Dedifferentiated amniotic fluid mesenchymal stem cell (primary cell): Measurements from ENCODE around the gene TENM4.

Experiments
- DNase-seq: peaks from one replicate; pipeline ENCODE4 v3.0.0-alpha.2; 2016; ENCODE audit errors: extremely low spot score

TENM4 gene

GRCh38 chr11:79447038-79447786, 6.4 kb upstream of the TENM4 start:
- no peak for DNase-seq

DNA sequence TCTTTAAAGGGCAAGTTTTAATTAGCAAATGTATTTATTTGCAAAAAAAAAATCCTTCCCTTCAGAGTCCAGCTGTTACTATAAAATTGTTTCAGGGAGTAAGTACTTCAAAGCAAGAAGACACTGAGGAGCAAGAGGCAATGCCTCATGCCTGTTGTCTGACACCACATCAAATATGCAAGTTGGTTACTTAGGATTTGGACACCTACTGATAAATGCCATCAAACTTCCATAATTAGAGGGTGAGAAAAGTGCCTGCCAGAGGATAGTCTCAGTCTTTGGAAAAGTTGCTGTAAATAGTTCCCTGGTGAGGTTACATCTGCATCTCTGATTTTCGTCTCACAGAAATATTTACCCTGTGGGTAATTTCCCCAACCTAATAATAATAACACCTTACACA, 4.1 kb upstream of the TENM4 start:
- DNase-seq, result no peak

DNA sequence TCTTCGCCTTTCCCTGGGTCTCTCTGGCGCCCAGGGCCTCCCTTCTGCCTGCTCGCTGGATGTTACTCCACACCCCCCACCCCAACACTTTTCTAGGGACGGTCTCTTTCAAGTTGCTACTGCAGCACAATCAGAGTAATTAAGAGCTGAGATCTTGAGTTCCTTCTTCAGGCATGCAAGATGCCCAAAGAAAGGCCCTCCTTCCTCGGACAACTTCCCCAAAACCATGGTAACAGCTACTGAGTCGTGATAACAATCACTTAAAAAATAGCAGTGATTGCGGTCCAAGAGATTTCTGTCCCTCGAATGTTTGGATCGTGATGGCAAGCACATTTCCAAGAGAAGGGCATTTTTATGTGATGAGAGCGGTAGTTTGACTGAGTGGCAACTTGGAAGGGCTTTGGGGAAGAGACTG, 638 bp upstream of the TENM4 start:
- no peak for DNase-seq

GRCh38 chr11:79439886-79440570, 802 bp downstream of the TENM4 start:
- DNase-seq, result no peak

DNA sequence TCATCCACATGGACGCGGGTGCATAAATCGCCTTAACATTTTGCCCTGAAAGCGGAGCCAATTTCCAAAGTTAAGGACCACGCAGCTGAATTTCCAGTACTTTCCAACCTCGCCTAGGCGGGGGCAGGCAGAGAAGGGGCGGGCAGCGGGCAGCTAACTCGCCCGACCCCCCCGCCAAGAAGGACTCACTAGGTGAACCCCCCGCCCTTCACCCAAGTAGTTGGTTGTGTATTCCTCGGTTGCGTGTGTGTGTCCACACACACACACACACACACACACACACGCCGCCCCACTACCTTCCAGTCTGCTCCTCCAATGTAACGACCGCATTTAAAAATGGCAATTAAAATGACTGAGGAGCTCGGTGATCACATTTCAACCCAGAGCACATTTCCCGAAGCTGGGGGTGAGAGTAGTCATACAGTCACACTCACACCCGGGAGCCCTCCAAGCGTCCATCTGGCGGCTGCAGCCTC, 1.4 kb downstream of the TENM4 start:
- no peak for DNase-seq

- DNase-seq, result no peak
These were observed 2.0 kb downstream of the TENM4 start for GRCh38 chr11:79438631-79439409.

- no peak for DNase-seq
These were observed 2.7 kb downstream of the TENM4 start for GRCh38 chr11:79437981-79438630.

DNA sequence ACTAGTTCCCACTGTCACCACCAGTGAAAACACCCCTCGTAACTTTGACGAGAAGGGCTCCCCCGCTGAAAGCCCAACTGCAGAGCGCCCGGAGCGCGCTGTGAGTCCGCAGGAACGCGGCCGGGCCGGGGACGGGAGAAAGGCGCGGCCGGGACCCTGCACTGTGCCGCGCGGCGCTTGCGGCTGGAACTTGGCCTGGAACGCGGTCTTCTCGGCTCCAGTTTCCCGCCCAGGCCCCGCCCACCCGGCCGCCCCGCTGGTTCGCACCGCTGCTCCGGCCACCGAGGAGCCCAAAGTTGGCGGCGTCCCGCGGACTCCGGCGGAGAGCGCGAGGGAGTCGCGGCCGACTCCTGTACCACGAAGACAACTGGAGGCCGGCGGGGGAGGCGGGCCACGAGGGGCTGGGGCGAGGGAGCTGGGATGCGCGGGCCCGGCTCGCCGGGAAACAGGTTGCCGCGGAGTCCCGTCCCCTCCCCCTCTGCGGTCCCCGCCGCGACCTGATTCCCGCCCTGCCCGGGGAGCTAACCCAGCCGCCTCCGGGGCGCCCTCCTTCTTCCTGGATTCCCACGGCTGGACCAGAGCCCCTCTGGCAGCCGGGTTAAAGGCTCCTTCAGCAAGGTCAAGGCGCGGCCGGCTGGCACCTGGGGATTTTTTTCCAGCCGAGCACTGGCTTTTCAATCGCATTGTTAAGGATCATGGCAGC, 3.4 kb downstream of the TENM4 start:
- no peak for DNase-seq

GRCh38 chr11:79436919-79437277, 3.9 kb downstream of the TENM4 start:
- DNase-seq, result no peak

GRCh38 chr11:79434283-79434682, 6.5 kb downstream of the TENM4 start:
- no peak for DNase-seq

- no peak for DNase-seq
These were observed 8.7 kb downstream of the TENM4 start for GRCh38 chr11:79432138-79432537.

DNA sequence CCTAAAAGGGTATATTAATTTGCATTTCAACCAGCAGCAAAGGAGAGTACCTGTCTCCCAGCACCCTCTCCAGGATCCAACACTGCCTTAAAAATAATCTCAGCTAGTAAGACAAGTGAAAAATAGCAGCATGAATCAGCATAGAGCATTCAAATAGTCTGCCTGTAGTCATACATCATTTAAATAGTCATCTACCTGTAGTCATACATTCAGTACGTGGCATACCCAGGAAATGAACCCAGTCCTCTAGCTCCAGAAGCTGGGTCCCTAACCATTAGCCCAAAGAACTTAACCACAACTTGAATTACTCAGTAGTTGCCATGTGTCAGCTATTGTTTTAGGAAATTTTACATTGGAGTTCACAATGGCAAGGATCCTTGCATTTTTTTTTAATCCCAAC, 9.3 kb downstream of the TENM4 start:
- DNase-seq, result no peak

GRCh38 chr11:79430280-79430679, 10.6 kb downstream of the TENM4 start:
- DNase-seq, result no peak

GRCh38 chr11:79428406-79428805, 12.4 kb downstream of the TENM4 start:
- no peak for DNase-seq

GRCh38 chr11:79427611-79428327, 13.1 kb downstream of the TENM4 start:
- DNase-seq, result no peak

GRCh38 chr11:79427126-79427525, 13.7 kb downstream of the TENM4 start:
- DNase-seq, result no peak

DNA sequence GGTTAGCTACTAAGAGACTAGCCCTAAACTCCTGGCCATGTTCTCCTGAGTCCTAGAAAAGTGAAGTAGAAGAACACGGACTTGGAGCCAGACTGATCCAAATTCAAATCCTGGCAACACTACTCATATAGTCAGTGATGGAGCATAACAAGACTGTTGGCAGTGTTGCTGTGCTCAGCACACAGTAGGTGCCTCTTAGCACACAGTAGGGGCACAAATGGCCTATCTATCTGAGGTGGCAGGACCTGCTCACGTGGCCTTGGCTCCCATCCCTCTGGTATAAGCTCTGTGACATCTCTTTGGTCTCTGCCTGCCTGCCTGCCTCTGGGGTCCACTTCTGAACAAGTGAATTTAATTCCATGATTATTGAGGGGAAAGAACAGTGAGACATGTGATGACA, 15.4 kb downstream of the TENM4 start:
- no peak for DNase-seq

- no peak for DNase-seq
These were observed 17.1 kb downstream of the TENM4 start for GRCh38 chr11:79423736-79424135.

DNA sequence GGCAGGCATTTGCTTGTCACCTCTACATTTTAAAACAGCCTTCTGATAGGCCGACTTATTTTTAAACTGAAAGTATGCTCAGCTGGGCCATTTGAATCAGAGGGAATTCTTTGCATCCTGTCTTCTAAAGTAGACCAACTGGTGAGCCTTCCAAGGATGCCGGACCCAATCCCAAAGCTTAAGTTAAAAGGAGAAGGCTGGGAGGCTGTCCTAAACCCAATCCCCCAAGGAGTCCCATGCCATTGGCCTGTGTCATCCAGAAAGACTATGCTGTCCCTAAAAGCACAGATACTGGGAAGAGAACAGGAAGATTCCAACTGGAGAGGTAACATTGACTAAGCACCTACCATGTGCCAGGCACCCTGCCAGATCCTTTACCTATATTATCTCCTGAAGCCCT, 18.0 kb downstream of the TENM4 start:
- no peak for DNase-seq

GRCh38 chr11:79421820-79422219, 19.0 kb downstream of the TENM4 start:
- no peak for DNase-seq

- DNase-seq, result no peak
These were observed 21.7 kb downstream of the TENM4 start for GRCh38 chr11:79419120-79419519.
